ENCODE measurements around the gene ABO.
A peak's percentile ranks its signal among the peaks of the same experiment; 100 is the strongest.
"Not testable (repeated sequence)": the region's sequence is repeated elsewhere in the genome, so short reads cannot be mapped to it uniquely, and the experiment has no call there.

ABO gene

GRCh38 chr9:133246562-133246961 is 28.4 kb downstream of the ABO start:
- Mint-ChIP-seq H3K36me3 (no peaks in the 10 kb centered on the region), H3K27me3 (peaks cover 1% of the 10 kb centered on the region), H3K9me3 (no peaks in the 10 kb centered on the region), H3K4me1 (no peaks in the 10 kb centered on the region), H3K27ac (no peak overlapping the region), H3K4me3 (no peak overlapping the region)

DNA sequence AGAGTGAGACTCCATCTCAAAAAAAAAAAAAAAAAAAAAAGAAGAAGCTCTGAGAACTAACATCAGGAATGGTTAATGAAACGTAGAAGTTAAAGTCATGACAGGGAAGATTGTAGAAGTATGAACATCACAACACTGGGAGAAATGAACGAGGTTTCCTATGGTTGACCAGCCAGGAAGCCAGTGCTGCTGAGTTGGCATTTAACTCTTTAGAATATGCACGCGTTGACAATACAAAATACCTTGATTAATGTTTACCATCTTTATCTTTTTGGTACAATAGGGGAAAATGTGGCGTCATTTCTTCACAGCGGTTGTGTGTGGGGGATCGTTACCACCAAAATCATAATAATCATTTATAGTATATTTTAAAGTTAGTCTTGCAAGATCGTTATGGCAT is 32.0 kb downstream of the ABO start:
- Mint-ChIP-seq H3K4me3 (no peak overlapping the region), H3K9me3 (no peaks in the 10 kb centered on the region), H3K27me3 (peaks cover 2% of the 10 kb centered on the region)

GRCh38 chr9:133242241-133242640 is 32.8 kb downstream of the ABO start:
- no peak overlapping the region for H3K4me3 Mint-ChIP-seq
- no peaks in the 10 kb centered on the region for H3K9me3 Mint-ChIP-seq
- H3K36me3 Mint-ChIP-seq, result no peaks in the 10 kb centered on the region
- peaks cover 2% of the 10 kb centered on the region for H3K27me3 Mint-ChIP-seq
- H3K27ac Mint-ChIP-seq, result no peak overlapping the region
- peaks cover 9% of the 10 kb centered on the region for H3K4me1 Mint-ChIP-seq

More for the DNA sequence above, 32.0 kb downstream of the ABO start:
- Mint-ChIP-seq H3K36me3 (no peaks in the 10 kb centered on the region), H3K27ac (no peak overlapping the region), H3K4me1 (peaks cover 7% of the 10 kb centered on the region)

GRCh38 chr9:133239533-133240090 is 35.4 kb downstream of the ABO start:
- Mint-ChIP-seq H3K27ac (no peak overlapping the region), H3K36me3 (no peaks in the 10 kb centered on the region), H3K9me3 (no peaks in the 10 kb centered on the region), H3K4me1 (peaks cover 9% of the 10 kb centered on the region), H3K4me3 (no peak overlapping the region), H3K27me3 (peaks cover 2% of the 10 kb centered on the region)

DNA sequence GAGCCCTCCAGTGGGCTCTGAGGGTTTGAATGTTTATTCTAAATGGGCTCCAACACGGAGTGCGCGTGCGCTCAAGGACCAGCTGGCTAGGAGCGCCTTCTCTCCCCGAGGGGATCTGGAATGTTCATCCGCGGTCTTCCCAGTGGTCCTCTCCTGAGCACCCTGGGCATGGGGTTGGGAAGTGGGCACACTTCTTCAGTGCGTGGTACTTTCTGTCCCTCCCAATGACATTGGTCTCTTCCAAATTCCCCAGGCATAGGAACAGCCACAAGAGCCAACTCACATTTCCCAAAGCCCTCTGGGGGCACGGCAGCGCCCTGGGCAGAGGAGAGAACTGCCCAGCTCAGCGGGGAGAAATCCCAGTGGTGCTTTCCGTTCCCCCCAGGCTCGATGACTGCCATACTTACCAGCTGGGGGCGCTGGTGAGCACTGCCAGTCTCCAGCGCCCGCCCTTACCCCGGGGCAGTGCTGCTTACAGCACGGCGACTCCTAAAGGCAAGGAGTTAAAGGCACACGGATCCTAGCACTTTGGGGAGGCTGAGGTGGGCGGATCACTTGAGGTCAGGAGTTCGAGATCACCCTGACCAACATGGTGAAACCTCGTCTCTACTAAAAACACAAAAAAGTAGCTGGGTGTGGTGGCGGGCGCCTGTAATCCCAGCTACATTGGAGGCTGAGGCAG is 36.0 kb downstream of the ABO start:
- Mint-ChIP-seq H3K36me3 (no peaks in the 10 kb centered on the region), H3K27ac (no peak overlapping the region), H3K27me3 (peaks cover 2% of the 10 kb centered on the region), H3K4me1 (peaks cover 9% of the 10 kb centered on the region), H3K9me3 (no peaks in the 10 kb centered on the region), H3K4me3 (peak overlapping the region; percentile 77)

DNA sequence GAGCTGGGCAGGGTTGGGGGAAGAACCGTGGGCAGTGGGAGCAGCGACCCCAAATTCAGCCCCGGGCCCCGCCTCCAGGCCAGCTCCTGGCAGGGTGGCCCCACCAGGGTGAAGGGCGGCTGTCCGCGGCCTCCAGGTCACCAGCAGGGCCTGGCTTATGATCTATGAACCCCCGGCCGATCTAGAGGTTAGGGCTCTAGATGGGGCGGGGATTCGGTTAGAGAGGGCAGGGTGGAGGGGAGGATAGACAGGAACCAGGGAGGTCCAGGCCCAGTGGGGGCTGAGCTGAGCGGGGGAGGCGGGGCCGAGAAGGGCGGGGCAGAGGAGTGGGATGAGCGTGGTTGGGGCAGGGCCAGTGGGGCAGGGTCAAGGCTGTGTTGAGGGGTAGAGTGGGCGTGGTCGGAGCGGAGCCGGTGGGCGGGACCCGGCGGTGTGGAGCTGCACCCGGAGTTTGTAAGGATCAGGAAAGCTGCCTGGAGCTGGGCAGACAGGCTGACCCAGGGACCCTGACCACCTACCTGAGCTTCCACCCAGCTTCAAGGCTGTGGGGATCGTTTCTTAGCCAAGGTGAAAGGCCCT is 36.6 kb downstream of the ABO start:
- Mint-ChIP-seq H3K36me3 (no peaks in the 10 kb centered on the region), H3K4me3 (peak overlapping the region; percentile 77), H3K27ac (no peak overlapping the region), H3K4me1 (peaks cover 9% of the 10 kb centered on the region), H3K27me3 (peaks cover 2% of the 10 kb centered on the region), H3K9me3 (no peaks in the 10 kb centered on the region)

GRCh38 chr9:133237035-133237731 is 37.8 kb downstream of the ABO start:
- Mint-ChIP-seq H3K27ac (no peak overlapping the region), H3K4me3 (no peak overlapping the region), H3K27me3 (peaks cover 2% of the 10 kb centered on the region)

DNA sequence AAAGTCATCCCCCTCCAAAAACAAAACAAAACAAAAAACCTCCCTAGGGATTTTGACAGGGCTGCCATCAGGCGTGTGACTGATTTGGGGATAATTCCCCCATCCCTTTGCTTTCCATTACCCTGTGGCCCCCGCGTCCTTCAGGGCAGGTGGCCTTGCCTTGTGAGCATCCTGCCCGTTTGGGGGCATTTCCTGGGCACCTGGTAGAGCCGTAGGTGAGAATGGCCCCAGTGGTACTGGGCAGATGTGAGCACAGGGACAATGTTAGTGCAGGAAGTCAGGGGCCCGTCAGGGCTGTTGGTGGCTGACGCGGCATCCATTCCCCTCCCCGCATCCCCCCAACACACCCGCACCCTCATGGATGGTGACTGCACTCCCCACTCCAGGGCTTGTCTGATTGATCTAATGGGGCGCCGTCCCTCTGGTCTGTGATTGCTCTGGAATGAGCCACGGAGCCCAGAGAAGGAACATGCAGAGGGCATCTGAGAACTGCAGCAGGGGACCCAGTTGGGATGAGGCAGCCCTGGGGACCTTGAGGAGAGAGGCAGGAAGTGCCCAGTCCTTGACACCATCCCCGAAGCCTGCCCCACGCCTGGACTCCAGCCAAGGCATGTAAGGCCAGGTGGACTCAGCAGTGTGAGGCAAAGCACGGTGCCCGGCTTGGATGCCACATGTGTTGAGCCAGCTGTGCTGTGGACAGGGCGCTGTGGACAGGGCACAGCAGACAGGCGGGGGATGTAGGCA is 38.5 kb downstream of the ABO start:
- H3K27ac Mint-ChIP-seq, H3K9me3 Mint-ChIP-seq, H3K27me3 Mint-ChIP-seq, H3K36me3 Mint-ChIP-seq, H3K4me3 Mint-ChIP-seq, H3K4me1 Mint-ChIP-seq: not testable (repeated sequence)

More at GRCh38 chr9:133237035-133237731, 37.8 kb downstream of the ABO start:
- Mint-ChIP-seq H3K4me1 (peaks cover 9% of the 10 kb centered on the region), H3K9me3 (no peaks in the 10 kb centered on the region), H3K36me3 (no peaks in the 10 kb centered on the region)

GRCh38 chr9:133235549-133236222 is 39.3 kb downstream of the ABO start:
- H3K27ac Mint-ChIP-seq, result no peak overlapping the region
- peaks cover 1% of the 10 kb centered on the region for H3K27me3 Mint-ChIP-seq
- no peaks in the 10 kb centered on the region for H3K9me3 Mint-ChIP-seq
- H3K4me3 Mint-ChIP-seq, result no peak overlapping the region
- H3K4me1 Mint-ChIP-seq, result peaks cover 9% of the 10 kb centered on the region
- H3K36me3 Mint-ChIP-seq, result no peaks in the 10 kb centered on the region

DNA sequence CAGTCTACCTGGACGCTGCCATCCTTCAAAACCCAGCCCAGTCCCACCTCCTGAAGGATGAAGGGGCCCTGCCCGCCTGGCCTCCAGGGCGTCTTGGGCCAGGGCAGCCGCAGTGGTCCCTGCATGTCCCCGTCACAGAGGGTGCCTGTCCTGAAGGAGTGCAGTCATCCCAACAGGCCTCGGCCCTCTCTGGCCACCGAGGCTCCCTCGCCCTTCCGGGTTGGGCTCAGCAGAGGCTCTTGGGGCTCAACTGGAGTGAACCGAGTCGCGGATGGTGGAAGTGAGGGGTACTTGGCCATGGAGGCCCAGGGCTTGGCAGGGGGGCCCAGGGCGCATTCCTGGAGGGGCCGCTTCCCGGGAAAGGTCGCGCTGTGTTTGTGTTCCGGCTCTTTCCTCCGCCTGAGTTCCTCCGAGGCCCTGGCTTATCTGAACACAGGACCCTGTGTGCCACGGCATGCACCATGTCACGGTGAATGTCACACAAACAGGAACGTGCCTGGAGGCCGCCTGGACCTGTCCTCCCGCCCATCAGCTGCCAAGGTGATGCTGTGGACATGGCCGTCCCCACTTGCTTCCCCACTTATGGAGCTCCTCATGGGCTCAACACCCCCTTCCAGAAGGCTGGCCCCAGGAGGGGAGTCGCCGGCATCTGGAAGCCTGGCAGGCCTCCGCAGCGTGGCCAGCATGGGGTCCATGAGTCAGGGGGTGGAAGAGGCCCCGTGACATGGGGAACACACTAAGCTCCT is 40.3 kb downstream of the ABO start:
- Mint-ChIP-seq H3K27ac (no peak overlapping the region), H3K9me3 (no peaks in the 10 kb centered on the region), H3K36me3 (no peaks in the 10 kb centered on the region), H3K4me1 (peaks cover 9% of the 10 kb centered on the region), H3K4me3 (no peak overlapping the region), H3K27me3 (no peaks in the 10 kb centered on the region)

DNA sequence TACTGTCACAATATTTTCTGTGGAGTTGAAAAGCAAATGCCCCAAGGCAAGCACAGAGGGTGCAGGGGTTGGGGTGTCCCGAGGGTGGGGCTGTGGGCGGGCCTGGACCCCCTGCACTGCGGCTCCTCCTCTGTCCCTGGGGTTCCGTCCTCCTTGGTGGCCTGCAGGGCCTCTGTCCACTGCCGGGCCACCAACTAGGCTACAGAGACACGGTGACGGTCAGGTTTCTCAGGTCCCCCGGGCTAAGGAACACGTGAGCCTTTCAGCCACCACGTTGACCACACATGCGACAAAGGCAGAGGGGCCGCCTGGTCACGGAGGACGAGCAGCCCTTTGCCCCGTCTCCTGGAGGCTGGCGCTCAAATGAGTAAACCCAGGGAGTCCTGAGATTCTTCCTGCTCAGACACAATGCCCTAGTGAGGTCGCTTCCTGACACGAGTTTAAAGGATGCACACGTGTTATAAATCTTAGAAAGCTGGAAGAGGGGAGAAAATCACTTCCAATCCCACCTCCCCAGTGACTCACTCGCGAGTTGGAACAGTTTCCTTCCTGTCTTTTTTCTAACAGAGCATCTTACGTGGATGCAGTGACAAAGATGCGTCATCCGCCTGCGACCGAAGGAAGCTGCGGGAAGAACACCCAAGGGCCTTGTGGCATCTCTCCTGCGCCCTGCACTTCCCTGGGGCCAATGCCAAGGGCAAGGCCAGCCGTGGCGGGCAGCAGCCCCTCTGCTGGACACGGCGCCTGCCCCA is 41.1 kb downstream of the ABO start:
- H3K4me1 Mint-ChIP-seq, result peaks cover 6% of the 10 kb centered on the region
- H3K27ac Mint-ChIP-seq, result no peak overlapping the region
- no peaks in the 10 kb centered on the region for H3K9me3 Mint-ChIP-seq
- H3K4me3 Mint-ChIP-seq, result no peak overlapping the region
- no peaks in the 10 kb centered on the region for H3K36me3 Mint-ChIP-seq
- no peaks in the 10 kb centered on the region for H3K27me3 Mint-ChIP-seq

DNA sequence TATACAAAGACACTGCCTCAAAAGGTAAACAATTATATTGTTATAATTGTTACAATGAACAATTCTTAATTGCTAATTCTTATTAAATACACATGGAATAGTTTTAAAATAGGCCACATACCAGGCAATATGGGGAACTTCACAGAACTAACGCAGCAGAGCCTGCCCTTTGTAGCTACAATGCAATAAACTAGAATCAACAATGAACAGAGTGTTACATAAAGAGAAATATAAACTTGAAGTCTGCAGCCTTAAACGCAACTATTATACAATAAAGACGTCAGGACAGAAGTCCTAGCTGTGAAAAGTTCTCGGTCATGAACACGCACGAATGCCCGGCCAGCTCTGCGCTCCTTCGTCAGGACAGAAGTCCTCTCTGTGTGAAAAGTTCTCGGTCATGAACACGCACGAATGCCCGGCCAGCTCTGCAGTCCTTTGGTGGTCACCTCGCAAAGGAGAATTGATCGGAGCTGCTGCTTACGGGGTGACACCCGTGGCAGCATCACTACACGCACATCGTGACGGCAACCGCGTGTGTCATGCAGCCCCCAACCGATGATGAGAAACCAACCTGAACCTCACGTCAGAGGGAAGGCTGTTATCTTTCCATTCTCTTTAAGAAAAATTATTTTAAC is 43.0 kb downstream of the ABO start:
- H3K27me3 Mint-ChIP-seq, H3K4me3 Mint-ChIP-seq, H3K4me1 Mint-ChIP-seq: not testable (repeated sequence)

DNA sequence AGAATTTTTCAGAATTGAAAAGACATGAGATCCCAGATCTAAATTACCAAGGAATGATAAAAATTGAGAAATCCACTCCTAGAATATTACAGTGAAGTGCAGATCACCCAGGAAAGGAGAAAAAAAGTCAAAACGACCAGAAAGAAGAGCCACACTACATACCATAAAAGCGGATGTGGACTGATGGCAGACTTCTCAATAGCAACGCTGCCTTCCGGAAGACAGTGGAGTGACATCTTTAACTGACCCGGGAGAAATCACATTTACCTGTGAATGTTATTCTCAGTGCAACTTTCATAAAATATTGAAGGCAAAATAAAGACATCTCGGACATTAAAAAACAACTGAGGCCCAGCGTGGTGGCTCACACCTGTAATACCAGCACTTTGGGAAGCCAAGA is 44.5 kb downstream of the ABO start:
- H3K27me3 Mint-ChIP-seq, H3K4me3 Mint-ChIP-seq, H3K9me3 Mint-ChIP-seq, H3K27ac Mint-ChIP-seq, H3K36me3 Mint-ChIP-seq, H3K4me1 Mint-ChIP-seq: not testable (repeated sequence)

More for the DNA sequence above, 43.0 kb downstream of the ABO start:
- H3K9me3 Mint-ChIP-seq, H3K27ac Mint-ChIP-seq, H3K36me3 Mint-ChIP-seq: not testable (repeated sequence)

GRCh38 chr9:133230093-133230492 is 44.9 kb downstream of the ABO start:
- H3K4me1 Mint-ChIP-seq, result no peaks in the 10 kb centered on the region
- no peaks in the 10 kb centered on the region for H3K27me3 Mint-ChIP-seq
- H3K27ac Mint-ChIP-seq, result no peak overlapping the region
- no peak overlapping the region for H3K4me3 Mint-ChIP-seq
- no peaks in the 10 kb centered on the region for H3K36me3 Mint-ChIP-seq
- H3K9me3 Mint-ChIP-seq, result no peaks in the 10 kb centered on the region
